Endometrial microvascular endothelial cells (primary cell): Measurements from ENCODE around the gene LSM2. TPM values are rescaled to one million over a fixed set of nuclear protein-coding genes. Genes with fewer than 3 reads are reported as not detected.
"Not testable (repeated sequence)": the region's sequence is repeated elsewhere in the genome, so short reads cannot be mapped to it uniquely, and the experiment has no call there.

Experiments used
- in situ Hi-C: cut with HindIII; loops from 2 replicates; pipeline ENCODE4 v1.10.0; 2017; ENCODE audit warnings: low sequenced_read_pairs, low pct_unique_long_range_greater_than_20kb; ENCODE audit errors: inconsistent ontology term
- total RNA-seq: library from RNA; depleted of rRNA; stranded (reverse); fragments of >200 nt; gene quantifications from one replicate; pipeline ENCODE4 v1.2.3, GENCODE V29; 2015; ENCODE audit errors: inconsistent ontology term

LSM2 gene
- total RNA-seq: 172 TPM

GRCh38 chr6:31806470-31807272 lies at the start of gene LSM2:
Gene LSM2 (minus strand): TSS chr6:31806966. CDS start chr6:31806757, 209 bp downstream.
- in situ Hi-C loops: no loop called here

GRCh38 chr6:31851980-31852718 lies 45.4 kb upstream of the LSM2 start:
- in situ Hi-C loops: not testable (repeated sequence)

- in situ Hi-C loops: no loop called here
Measured at GRCh38 chr6:31851485-31851832, 44.7 kb upstream of the LSM2 start.

GRCh38 chr6:31850765-31851484 lies 44.2 kb upstream of the LSM2 start:
- in situ Hi-C loops: no loop called here

- in situ Hi-C loops: no loop called here
Measured at GRCh38 chr6:31847276-31847978, 40.7 kb upstream of the LSM2 start.

GRCh38 chr6:31844507-31844906 lies 37.7 kb upstream of the LSM2 start:
- in situ Hi-C loops: no loop called here

GRCh38 chr6:31842053-31842452 lies 35.3 kb upstream of the LSM2 start:
- in situ Hi-C loops: no loop called here

GRCh38 chr6:31839779-31840126 lies 33.0 kb upstream of the LSM2 start:
- in situ Hi-C loops: not testable (repeated sequence)

GRCh38 chr6:31838968-31839367 lies 32.2 kb upstream of the LSM2 start:
- in situ Hi-C loops: no loop called here

- in situ Hi-C loops: not testable (repeated sequence)
Measured at GRCh38 chr6:31838114-31838553, 31.4 kb upstream of the LSM2 start.

GRCh38 chr6:31837369-31838113 lies 30.8 kb upstream of the LSM2 start:
- in situ Hi-C loops: no loop called here

- in situ Hi-C loops: no loop called here
Measured at GRCh38 chr6:31836474-31837368, 30.0 kb upstream of the LSM2 start.

GRCh38 chr6:31836047-31836473 lies 29.3 kb upstream of the LSM2 start:
- in situ Hi-C loops: no loop called here

- in situ Hi-C loops: no loop called here
Measured at GRCh38 chr6:31834367-31835250, 27.8 kb upstream of the LSM2 start.

GRCh38 chr6:31831350-31832215 lies 24.8 kb upstream of the LSM2 start:
- in situ Hi-C loops: no loop called here

GRCh38 chr6:31830886-31831335 lies 24.1 kb upstream of the LSM2 start:
- in situ Hi-C loops: no loop called here
